Lung (tissue), 12 donors: ENCODE data around the gene POLR1G. TPM values are rescaled to one million over a fixed set of nuclear protein-coding genes. Genes with fewer than 3 reads are reported as not detected.
A peak's percentile ranks its signal among the peaks of the same experiment; 100 is the strongest.

ENCODE experiments used
- ATAC-seq: fragments of 200-7000 bp; cut with Tn5 transposase; one replicate; pipeline ENCODE4 v1.9.1; 2020; ENCODE audit warnings: moderate number of reproducible peaks; ENCODE audit not compliant: insufficient read depth, low FRiP score
- DNase-seq, 3 donors: peaks; one replicate each; pipeline ENCODE4 v3.0.0-alpha.2; 2013 to 2017
- H3K27ac ChIP-seq, 2 donors: one replicate each; pipeline ENCODE4 v1.5.1; 2013; ENCODE audit warnings: mild to moderate bottlenecking in 2 of 2, moderate library complexity in 2 of 2, control low read depth in 1 of 2, inconsistent platforms in 1 of 2, low read depth in 1 of 2, low read length in 1 of 2
- H3K27me3 ChIP-seq, 3 donors: one replicate each; pipeline ENCODE4 v1.5.1; 2013; ENCODE audit warnings: low read length in 2 of 3; ENCODE audit not compliant: control insufficient read depth in 3 of 3, insufficient read depth in 3 of 3
- H3K36me3 ChIP-seq, 4 donors: one replicate each; pipeline ENCODE4 v1.5.1; 2013; ENCODE audit warnings: low read length in 4 of 4, mild to moderate bottlenecking in 1 of 4, moderate library complexity in 1 of 4; ENCODE audit not compliant: control insufficient read depth in 4 of 4, insufficient read depth in 4 of 4
- H3K4me1 ChIP-seq, 5 donors: one replicate each; pipeline ENCODE4 v1.5.1; 2013; ENCODE audit warnings: low read length in 5 of 5, mild to moderate bottlenecking in 2 of 5, moderate library complexity in 1 of 5; ENCODE audit not compliant: control insufficient read depth in 5 of 5, insufficient read depth in 5 of 5
- H3K4me3 ChIP-seq: one replicate; pipeline ENCODE4 v1.5.1; 2013; ENCODE audit warnings: mild to moderate bottlenecking, control low read depth, moderate library complexity
- H3K9ac ChIP-seq, 2 donors: one replicate each; pipeline ENCODE4 v1.5.1; 2013; ENCODE audit warnings: low read length in 2 of 2, control low read depth in 1 of 2; ENCODE audit not compliant: insufficient read depth in 1 of 2
- H3K9me3 ChIP-seq, 4 donors: one replicate each; pipeline ENCODE4 v1.5.1; 2013; ENCODE audit warnings: low read length in 3 of 4, mild to moderate bottlenecking in 1 of 4, moderate library complexity in 1 of 4; ENCODE audit not compliant: control insufficient read depth in 4 of 4, insufficient read depth in 3 of 4
- CTCF ChIP-seq: IDR thresholded peaks from 2 replicates; pipeline ENCODE4 v1.5.1; 2012; ENCODE audit warnings: mild to moderate bottlenecking; ENCODE audit errors: control extremely low read depth, extremely low read depth
- WGBS, 2 donors: extraction: QIAGEN DNeasy Blood & Tissue Kit; methylation state at CpG; one replicate each; pipeline ENCODE4 v1.1.7; 2013; 5-methylcytosine and 5-hydroxymethylcytosine counted together
- polyA plus RNA-seq, 2 donors: library from polyadenylated mRNA; stranded (reverse); fragments of 200-250 nt; gene quantifications; one replicate each; pipeline ENCODE4 v1.2.1, GENCODE V29; 2013
- total RNA-seq, 2 donors: library from RNA; depleted of rRNA in 1 of 2; stranded (reverse); fragments of >200 nt in 1 of 2; gene quantifications; one replicate each; pipeline ENCODE4 v1.2.1, GENCODE V29; 2014 to 2021
- donor health status: control.
- donor health status: control.
- donor health status: Bipolar disorder and iron deficiency.
- donor health status: healthy.
- donor health status: DM: yes; HTN: yes; CAD: no.

POLR1G gene
- total and polyA plus RNA-seq, 4 donors: 3.6 to 8.3 (median 5.9) TPM

- H3K27ac ChIP-seq: no peak overlapping the region
- peaks cover 0 to 17% (median 9%) of the 10 kb centered on the region in 5 donors for H3K4me1 ChIP-seq
- peaks cover 0 to 39% (median 38%) of the 10 kb centered on the region in 3 donors for H3K27me3 ChIP-seq
- 91 to 98% methylated on average over 6 of the region's 6 CpGs for WGBS, 2 donors
- peaks cover 0 to 18% (median 3%) of the 10 kb centered on the region in 4 donors for H3K36me3 ChIP-seq
- H3K9me3 ChIP-seq: peaks cover 0 to 3% (median 0%) of the 10 kb centered on the region in 4 donors
- ATAC-seq (no peak), DNase-seq (no peak)
- H3K4me3 ChIP-seq: no peak overlapping the region
- no peak overlapping the region for H3K9ac ChIP-seq
- no peak for TF ChIP-seq CTCF
Observed at GRCh38 chr19:45400192-45400591, 6.3 kb upstream of the POLR1G start.

- no peak for TF ChIP-seq CTCF
- peaks cover 0 to 25% (median 9%) of the 10 kb centered on the region in 5 donors for H3K4me1 ChIP-seq
- H3K9me3 ChIP-seq: no peaks in the 10 kb centered on the region
- 88 to 89% methylated on average over 6 of the region's 6 CpGs for WGBS, 2 donors
- peak overlapping the region in 1 of 2 donors; percentile 22 for H3K27ac ChIP-seq
- ATAC-seq: no peak
- no peak overlapping the region for H3K4me3 ChIP-seq
- H3K27me3 ChIP-seq: peaks cover 0 to 37% (median 35%) of the 10 kb centered on the region in 3 donors
- DNase-seq: no peak
- peaks cover 0 to 2% (median 0%) of the 10 kb centered on the region in 4 donors for H3K36me3 ChIP-seq
- no peak overlapping the region for H3K9ac ChIP-seq
Observed at GRCh38 chr19:45401815-45402214, 4.6 kb upstream of the POLR1G start.

- no peak for ATAC-seq
- H3K4me1 ChIP-seq: peaks cover 3 to 32% (median 13%) of the 10 kb centered on the region in 5 donors
- H3K36me3 ChIP-seq: no peaks in the 10 kb centered on the region
- no peaks in the 10 kb centered on the region for H3K9me3 ChIP-seq
- no peak for TF ChIP-seq CTCF
- H3K4me3 ChIP-seq: no peak overlapping the region
- peak; percentile 25 to 61 (median 34) for DNase-seq
- H3K27ac ChIP-seq: peak overlapping the region; percentile 69 to 91
- WGBS, 2 donors: 18 to 20% methylated on average over 25 to 40 of the region's 40 CpGs
- H3K9ac ChIP-seq: no peak overlapping the region
- peaks cover 0 to 34% (median 31%) of the 10 kb centered on the region in 3 donors for H3K27me3 ChIP-seq
Observed at GRCh38 chr19:45402298-45403061, 4.0 kb upstream of the POLR1G start.
